OCI-LY1 (cell line): ENCODE results near the gene NCS1.
A peak's percentile ranks its signal among the peaks of the same experiment; 100 is the strongest.

Source experiments
- H2AFZ ChIP-seq: fragments of 200-600 bp; sonication (generic), shearing (Covaris generic); 2 replicates; pipeline ENCODE4 v1.6.0; 2014; ENCODE audit warnings: antibody characterized with exemption, mild to moderate bottlenecking, low read length
- H3F3A ChIP-seq: fragments of 200-600 bp; sonication (generic), shearing (Covaris generic); 2 replicates; pipeline ENCODE4 v1.6.0; 2014; ENCODE audit warnings: mild to moderate bottlenecking, antibody characterized with exemption, low read length, moderate library complexity; ENCODE audit not compliant: insufficient read depth
- H3K27ac ChIP-seq: fragments of 200-600 bp; sonication (generic); 2 replicates; pipeline ENCODE4 v1.5.1; 2014; ENCODE audit warnings: low read length, mixed run types, mild to moderate bottlenecking, low read depth; ENCODE audit not compliant: poor library complexity, severe bottlenecking
- H3K27me3 ChIP-seq: fragments of 200-600 bp; sonication (generic); 2 replicates; pipeline ENCODE4 v1.6.0; 2014; ENCODE audit warnings: antibody characterized with exemption, mild to moderate bottlenecking, low read length, moderate library complexity; ENCODE audit not compliant: insufficient read depth
- H3K36me3 ChIP-seq: fragments of 200-600 bp; sonication (generic); 2 replicates; pipeline ENCODE4 v1.6.1; 2014; ENCODE audit warnings: mild to moderate bottlenecking, antibody characterized with exemption, low read length, moderate library complexity, mixed read lengths; ENCODE audit not compliant: insufficient read depth
- H3K4me1 ChIP-seq: fragments of 200-600 bp; sonication (generic); 2 replicates; pipeline ENCODE4 v1.5.1; 2014; ENCODE audit warnings: mild to moderate bottlenecking, low read length, moderate library complexity; ENCODE audit not compliant: insufficient read depth, severe bottlenecking
- H3K4me2 ChIP-seq: fragments of 200-600 bp; sonication (generic), shearing (Covaris generic); 2 replicates; pipeline ENCODE4 v1.6.1; 2014; ENCODE audit warnings: low read length
- H3K4me3 ChIP-seq: fragments of 200-600 bp; sonication (generic); 2 replicates; pipeline ENCODE4 v1.5.1; 2014; ENCODE audit warnings: low read length, low read depth, mild to moderate bottlenecking, mixed read lengths; ENCODE audit not compliant: poor library complexity, severe bottlenecking
- H3K79me2 ChIP-seq: fragments of 200-600 bp; shearing (Covaris generic); 2 replicates; pipeline ENCODE4 v1.6.1; 2016; ENCODE audit warnings: mixed run types, low read length, mixed read lengths; ENCODE audit not compliant: insufficient read depth
- H3K9ac ChIP-seq: fragments of 200-600 bp; sonication (generic), shearing (Covaris generic); 2 replicates; pipeline ENCODE4 v1.6.1; 2014; ENCODE audit warnings: mild to moderate bottlenecking, low read length, mixed read lengths
- H3K9me2 ChIP-seq: fragments of 200-600 bp; sonication (generic), shearing (Covaris generic); 2 replicates; pipeline ENCODE4 v1.6.1; 2014; ENCODE audit warnings: low read depth, mild to moderate bottlenecking, low read length, mixed read lengths
- H3K9me3 ChIP-seq: fragments of 200-600 bp; shearing (Covaris generic); 2 replicates; pipeline ENCODE4 v1.6.1; 2014; ENCODE audit warnings: low read length, mixed read lengths
- H4K20me1 ChIP-seq: fragments of 200-600 bp; sonication (generic), shearing (Covaris generic); 2 replicates; pipeline ENCODE4 v1.6.0; 2016; ENCODE audit warnings: mild to moderate bottlenecking, low read length; ENCODE audit not compliant: insufficient read depth
- EZH2 ChIP-seq: fragments of 200-600 bp; sonication (generic), shearing (Covaris generic); IDR thresholded peaks from 2 replicates; pipeline ENCODE4 v1.8.0; 2017; ENCODE audit warnings: borderline replicate concordance, mixed run types, mild to moderate bottlenecking, antibody characterized with exemption, low read length, moderate library complexity, mixed read lengths
- TF ChIP-seq, protein P1 (sequence below): fragments of 200-600 bp; sonication (generic), shearing (Covaris generic); IDR thresholded peaks from 2 replicates; pipeline ENCODE4 v1.5.1; 2017; ENCODE audit warnings: mild to moderate bottlenecking, antibody characterized with exemption, low read length, moderate library complexity, mixed read lengths

NCS1 gene

DNA sequence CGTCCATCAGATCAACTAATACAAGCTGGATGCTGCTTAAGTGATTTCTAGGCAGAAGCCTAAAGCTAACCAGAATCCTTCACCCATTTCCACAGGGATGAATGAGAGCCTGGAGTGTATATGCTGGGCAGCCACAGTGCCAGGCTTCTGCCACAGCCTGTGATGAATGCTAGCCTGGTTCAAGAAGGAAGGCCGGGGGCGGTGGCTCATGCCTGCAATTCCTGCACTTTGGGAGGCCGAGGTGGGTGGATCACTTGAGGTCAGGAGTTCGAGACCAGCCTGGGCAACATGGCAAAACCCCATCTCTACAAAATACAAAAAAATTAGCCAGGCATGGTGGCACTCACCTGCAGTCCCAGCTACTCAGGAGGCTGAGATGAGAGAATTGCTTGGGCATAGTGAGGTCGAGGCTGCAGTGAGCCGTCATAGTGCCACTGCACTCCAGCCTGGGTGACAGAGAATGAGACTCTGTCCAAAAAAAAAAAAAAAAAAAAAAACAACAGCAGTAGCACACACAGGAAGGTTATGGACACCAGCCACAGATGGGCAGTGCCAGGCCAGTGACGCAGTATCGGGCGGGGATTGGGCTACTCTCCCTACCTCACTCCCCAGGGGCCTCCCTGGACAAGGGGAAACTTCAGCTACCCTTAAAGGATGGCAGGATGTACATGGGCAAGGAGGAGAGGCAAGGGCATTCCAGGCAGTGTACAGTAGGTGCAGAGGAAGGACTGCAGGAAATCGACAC lies 70.2 kb downstream of the NCS1 start:
- Histone ChIP-seq H4K20me1 (no peaks in the 10 kb centered on the region), H3F3A (no peaks in the 10 kb centered on the region), H3K4me1 (peaks cover 34% of the 10 kb centered on the region), H3K4me3 (no peak overlapping the region), H3K4me2 (no peak overlapping the region), H2AFZ (no peak overlapping the region), H3K27ac (no peak overlapping the region), H3K79me2 (no peaks in the 10 kb centered on the region), H3K36me3 (no peaks in the 10 kb centered on the region), H3K9me3 (no peaks in the 10 kb centered on the region), H3K27me3 (no peaks in the 10 kb centered on the region), H3K9me2 (no peaks in the 10 kb centered on the region), H3K9ac (no peak overlapping the region)
- TF ChIP-seq, protein P1, sequence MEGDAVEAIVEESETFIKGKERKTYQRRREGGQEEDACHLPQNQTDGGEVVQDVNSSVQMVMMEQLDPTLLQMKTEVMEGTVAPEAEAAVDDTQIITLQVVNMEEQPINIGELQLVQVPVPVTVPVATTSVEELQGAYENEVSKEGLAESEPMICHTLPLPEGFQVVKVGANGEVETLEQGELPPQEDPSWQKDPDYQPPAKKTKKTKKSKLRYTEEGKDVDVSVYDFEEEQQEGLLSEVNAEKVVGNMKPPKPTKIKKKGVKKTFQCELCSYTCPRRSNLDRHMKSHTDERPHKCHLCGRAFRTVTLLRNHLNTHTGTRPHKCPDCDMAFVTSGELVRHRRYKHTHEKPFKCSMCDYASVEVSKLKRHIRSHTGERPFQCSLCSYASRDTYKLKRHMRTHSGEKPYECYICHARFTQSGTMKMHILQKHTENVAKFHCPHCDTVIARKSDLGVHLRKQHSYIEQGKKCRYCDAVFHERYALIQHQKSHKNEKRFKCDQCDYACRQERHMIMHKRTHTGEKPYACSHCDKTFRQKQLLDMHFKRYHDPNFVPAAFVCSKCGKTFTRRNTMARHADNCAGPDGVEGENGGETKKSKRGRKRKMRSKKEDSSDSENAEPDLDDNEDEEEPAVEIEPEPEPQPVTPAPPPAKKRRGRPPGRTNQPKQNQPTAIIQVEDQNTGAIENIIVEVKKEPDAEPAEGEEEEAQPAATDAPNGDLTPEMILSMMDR: no peak
- no peak for TF ChIP-seq EZH2

DNA sequence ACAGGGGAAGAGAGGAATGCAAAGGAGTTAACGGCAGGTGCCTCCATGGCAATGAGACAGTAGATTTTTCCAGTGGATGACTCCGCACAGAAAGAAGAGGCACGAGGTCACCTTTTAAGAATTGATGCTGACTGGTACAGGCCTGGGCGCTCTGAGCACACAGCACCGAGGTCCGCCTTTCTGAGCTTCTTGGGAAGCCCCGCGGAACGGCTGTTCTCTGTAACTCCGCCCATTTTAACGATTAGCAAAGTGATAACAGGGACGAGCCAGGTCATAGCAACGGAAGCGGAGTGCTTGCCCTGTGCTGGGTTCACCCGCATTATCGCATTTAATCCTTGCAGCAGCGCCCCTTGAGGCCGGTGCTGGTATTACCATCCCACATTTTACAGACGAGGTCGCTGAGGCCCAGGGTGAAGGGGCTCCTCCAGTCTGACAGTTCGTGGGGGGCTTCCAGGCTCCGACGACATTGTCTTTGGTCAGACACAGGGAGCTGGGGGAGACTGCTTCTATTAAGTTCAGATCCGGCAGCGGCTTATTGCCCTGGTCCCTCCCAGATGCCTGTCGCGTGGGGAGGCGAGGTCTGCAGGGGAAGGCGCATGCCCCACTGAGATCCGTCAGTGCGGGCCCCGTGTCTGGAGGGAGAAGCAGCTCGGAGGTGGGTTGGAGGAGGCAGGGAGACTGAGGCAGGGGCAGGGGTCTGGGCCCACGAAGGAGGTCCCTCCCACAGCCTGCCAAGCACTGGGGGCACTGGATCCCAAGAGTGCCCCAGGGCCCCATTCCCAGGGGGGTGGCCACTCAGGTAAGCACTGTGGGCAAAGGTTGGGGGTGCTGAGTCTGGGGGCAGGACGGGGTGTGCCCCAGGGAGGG lies 71.0 kb downstream of the NCS1 start:
- TF ChIP-seq, protein P1: peak; percentile 78
- no peak for TF ChIP-seq EZH2
- Histone ChIP-seq H4K20me1 (no peaks in the 10 kb centered on the region), H3K4me2 (peak overlapping the region; percentile 30; the same call in 1 of the 2 replicates), H3F3A (no peaks in the 10 kb centered on the region), H3K27ac (no peak overlapping the region), H3K9me2 (no peaks in the 10 kb centered on the region), H2AFZ (no peak overlapping the region), H3K4me3 (no peak overlapping the region), H3K79me2 (no peaks in the 10 kb centered on the region), H3K9me3 (no peaks in the 10 kb centered on the region), H3K36me3 (no peaks in the 10 kb centered on the region), H3K9ac (no peak overlapping the region), H3K27me3 (no peaks in the 10 kb centered on the region), H3K4me1 (peaks cover 29% of the 10 kb centered on the region)

DNA sequence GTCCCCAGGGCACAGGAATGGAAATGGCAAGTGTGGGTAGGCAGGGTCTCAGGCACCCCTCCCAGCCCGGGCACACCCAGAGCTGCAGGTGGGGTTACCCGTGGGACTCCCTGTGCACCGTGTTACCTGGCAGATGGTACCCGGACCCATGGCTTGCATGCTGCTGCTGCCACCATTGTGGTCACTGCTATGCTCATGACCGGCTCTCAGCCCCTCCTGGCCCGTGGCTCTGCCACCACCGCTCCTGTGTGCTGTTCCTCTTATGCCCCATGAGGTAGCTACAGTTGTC lies 71.6 kb downstream of the NCS1 start:
- TF ChIP-seq, protein P1: no peak
- TF ChIP-seq EZH2: no peak
- H3K9me3 ChIP-seq: no peaks in the 10 kb centered on the region
- no peaks in the 10 kb centered on the region for H3K36me3 ChIP-seq
- H3F3A ChIP-seq: no peaks in the 10 kb centered on the region
- no peaks in the 10 kb centered on the region for H3K27me3 ChIP-seq
- no peak overlapping the region for H3K27ac ChIP-seq
- H3K9ac ChIP-seq: no peak overlapping the region
- peaks cover 23% of the 10 kb centered on the region for H3K4me1 ChIP-seq
- H3K9me2 ChIP-seq: no peaks in the 10 kb centered on the region
- no peak overlapping the region for H3K4me3 ChIP-seq
- H3K79me2 ChIP-seq: no peaks in the 10 kb centered on the region
- no peak overlapping the region for H2AFZ ChIP-seq
- H4K20me1 ChIP-seq: no peaks in the 10 kb centered on the region
- no peak overlapping the region for H3K4me2 ChIP-seq
